Naive B cell (primary cell): ENCODE results near the gene MEF2D. TPM values are rescaled to one million over a fixed set of nuclear protein-coding genes. Genes with fewer than 3 reads are reported as not detected.

Experiments
- ATAC-seq, 2 donors: fragments of 150-1000 bp; cut with Tn5 transposase; 2 replicates each; pipeline ENCODE4 v1.10.0; 2021; ENCODE audit warnings: low read depth in 2 of 2, mild to moderate bottlenecking in 2 of 2, moderate library complexity in 2 of 2
- DNase-seq: peaks from one replicate; pipeline ENCODE4 v3.0.0; 2022
- H3K27ac Mint-ChIP-seq, 6 donors: one replicate each; pipeline ENCODE4 v1.8.0; 2020 to 2022; ENCODE audit warnings: mild to moderate bottlenecking in 6 of 6, mixed read lengths in 6 of 6, moderate library complexity in 5 of 6, inconsistent platforms in 2 of 6
- H3K27me3 Mint-ChIP-seq, 3 donors: one replicate each; pipeline ENCODE4 v1.8.0; 2021 to 2022; ENCODE audit warnings: mixed read lengths in 3 of 3, mild to moderate bottlenecking in 1 of 3
- H3K36me3 Mint-ChIP-seq, 2 donors: one replicate each; pipeline ENCODE4 v1.8.0; 2020 to 2022; ENCODE audit warnings: mixed read lengths in 2 of 2, inconsistent platforms in 1 of 2, mild to moderate bottlenecking in 1 of 2
- H3K4me1 Mint-ChIP-seq, 3 donors: one replicate each; pipeline ENCODE4 v1.8.0; 2020 to 2022; ENCODE audit warnings: mixed read lengths in 3 of 3, inconsistent platforms in 1 of 3, mild to moderate bottlenecking in 1 of 3, moderate library complexity in 1 of 3
- H3K4me3 Mint-ChIP-seq, 8 donors: one replicate each; pipeline ENCODE4 v1.8.0; 2020 to 2022; ENCODE audit warnings: mild to moderate bottlenecking in 8 of 8, mixed read lengths in 8 of 8, moderate library complexity in 8 of 8, inconsistent platforms in 2 of 8
- H3K9me3 Mint-ChIP-seq, 7 donors: one replicate each; pipeline ENCODE4 v1.8.0; 2020 to 2022; ENCODE audit warnings: mixed read lengths in 7 of 7, mild to moderate bottlenecking in 5 of 7, inconsistent platforms in 2 of 7, moderate library complexity in 1 of 7
- polyA plus RNA-seq, 6 donors: library from polyadenylated mRNA; unstranded; fragments of 300-500 nt; fragmentation: Illumina TruSeq; gene quantifications; one replicate each; pipeline ENCODE4 v1.2.3, GENCODE V29; 2021; ENCODE audit warnings: low read depth in 6 of 6

Gene MEF2D
- polyA plus RNA-seq, 6 donors from 2014 or later: 6.9 to 15.8 (median 9.1) TPM

- Mint-ChIP-seq H3K27me3 (no peaks in the 10 kb centered on the region), H3K27ac (peak overlapping the region in 1 of 6 donors; percentile 37), H3K36me3 (no peaks in the 10 kb centered on the region), H3K4me3 (no peak overlapping the region), H3K4me1 (peaks cover 0 to 2% (median under 1%) of the 10 kb centered on the region in 3 donors), H3K9me3 (no peaks in the 10 kb centered on the region)
- DNase-seq: no peak
- no peak for ATAC-seq
Observed at GRCh38 chr1:156533568-156534220, 33.1 kb upstream of the MEF2D start.

GRCh38 chr1:156532374-156532773, 31.8 kb upstream of the MEF2D start:
- H3K27ac Mint-ChIP-seq: no peak overlapping the region
- H3K9me3 Mint-ChIP-seq: no peaks in the 10 kb centered on the region
- no peaks in the 10 kb centered on the region for H3K27me3 Mint-ChIP-seq
- ATAC-seq: no peak
- no peak overlapping the region for H3K4me3 Mint-ChIP-seq
- H3K36me3 Mint-ChIP-seq: no peaks in the 10 kb centered on the region
- peaks cover 3 to 15% (median 4%) of the 10 kb centered on the region in 3 donors for H3K4me1 Mint-ChIP-seq
- no peak for DNase-seq

GRCh38 chr1:156530006-156530405, 29.4 kb upstream of the MEF2D start:
- no peaks in the 10 kb centered on the region for H3K9me3 Mint-ChIP-seq
- H3K27me3 Mint-ChIP-seq: no peaks in the 10 kb centered on the region
- H3K36me3 Mint-ChIP-seq: no peaks in the 10 kb centered on the region
- H3K27ac Mint-ChIP-seq: no peak overlapping the region
- no peak for DNase-seq
- no peak for ATAC-seq
- H3K4me3 Mint-ChIP-seq: no peak overlapping the region
- peaks cover 12 to 26% (median 19%) of the 10 kb centered on the region in 3 donors for H3K4me1 Mint-ChIP-seq

GRCh38 chr1:156528875-156529425, 28.4 kb upstream of the MEF2D start:
- DNase-seq (no peak), ATAC-seq (no peak)
- Mint-ChIP-seq H3K27me3 (no peaks in the 10 kb centered on the region), H3K27ac (no peak overlapping the region), H3K9me3 (no peaks in the 10 kb centered on the region), H3K36me3 (no peaks in the 10 kb centered on the region), H3K4me1 (peaks cover 23 to 36% (median 29%) of the 10 kb centered on the region in 3 donors), H3K4me3 (no peak overlapping the region)

GRCh38 chr1:156528231-156528630, 27.7 kb upstream of the MEF2D start:
- DNase-seq: no peak
- Mint-ChIP-seq H3K27ac (peak overlapping the region in 1 of 6 donors; percentile 93), H3K9me3 (no peaks in the 10 kb centered on the region), H3K36me3 (no peaks in the 10 kb centered on the region), H3K27me3 (no peaks in the 10 kb centered on the region), H3K4me1 (peaks cover 24 to 39% (median 34%) of the 10 kb centered on the region in 3 donors), H3K4me3 (peak overlapping the region in 1 of 8 donors; percentile 59)
- ATAC-seq: no peak

GRCh38 chr1:156527584-156527983, 27.0 kb upstream of the MEF2D start:
- Mint-ChIP-seq H3K4me3 (peak overlapping the region in 1 of 8 donors; percentile 44), H3K27me3 (no peaks in the 10 kb centered on the region), H3K4me1 (peaks cover 24 to 39% (median 34%) of the 10 kb centered on the region in 3 donors), H3K36me3 (no peaks in the 10 kb centered on the region), H3K9me3 (no peaks in the 10 kb centered on the region), H3K27ac (peak overlapping the region in 2 of 6 donors; percentile 12 to 32)
- ATAC-seq: no peak
- DNase-seq: no peak

- Mint-ChIP-seq H3K9me3 (no peaks in the 10 kb centered on the region), H3K4me3 (peak overlapping the region in 1 of 8 donors; percentile 12), H3K27me3 (no peaks in the 10 kb centered on the region), H3K27ac (peak overlapping the region in 4 of 6 donors; percentile 34 to 67 (median 58)), H3K36me3 (no peaks in the 10 kb centered on the region), H3K4me1 (peaks cover 24 to 39% (median 34%) of the 10 kb centered on the region in 3 donors)
- DNase-seq (no peak), ATAC-seq (no peak)
Observed at GRCh38 chr1:156525856-156526489, 25.4 kb upstream of the MEF2D start.

- no peaks in the 10 kb centered on the region for H3K36me3 Mint-ChIP-seq
- ATAC-seq: peak; percentile 75 to 78
- H3K4me3 Mint-ChIP-seq: peak overlapping the region in 7 of 8 donors; percentile 5 to 87 (median 73)
- H3K27ac Mint-ChIP-seq: peak overlapping the region in 5 of 6 donors; percentile 19 to 94 (median 65)
- no peak for DNase-seq
- peaks cover 24 to 39% (median 34%) of the 10 kb centered on the region in 3 donors for H3K4me1 Mint-ChIP-seq
- H3K27me3 Mint-ChIP-seq: no peaks in the 10 kb centered on the region
- no peaks in the 10 kb centered on the region for H3K9me3 Mint-ChIP-seq
Observed at GRCh38 chr1:156525071-156525501, 24.5 kb upstream of the MEF2D start.

- ATAC-seq (peak; percentile 32 to 36), DNase-seq (no peak)
- Mint-ChIP-seq H3K9me3 (no peaks in the 10 kb centered on the region), H3K4me1 (peaks cover 24 to 39% (median 34%) of the 10 kb centered on the region in 3 donors), H3K36me3 (no peaks in the 10 kb centered on the region), H3K27ac (peak overlapping the region; percentile 13 to 94 (median 46)), H3K4me3 (peak overlapping the region in 6 of 8 donors; percentile 59 to 87 (median 74)), H3K27me3 (no peaks in the 10 kb centered on the region)
Observed at GRCh38 chr1:156524481-156524869, 23.9 kb upstream of the MEF2D start.

GRCh38 chr1:156523801-156524480, 23.4 kb upstream of the MEF2D start:
- Mint-ChIP-seq H3K9me3 (no peaks in the 10 kb centered on the region), H3K4me1 (peaks cover 24 to 39% (median 34%) of the 10 kb centered on the region in 3 donors), H3K36me3 (no peaks in the 10 kb centered on the region), H3K27ac (peak overlapping the region; percentile 13 to 94 (median 48)), H3K4me3 (peak overlapping the region in 5 of 8 donors; percentile 44 to 74 (median 68)), H3K27me3 (no peaks in the 10 kb centered on the region)
- peak in 1 of 2 donors; percentile 19 for ATAC-seq
- no peak for DNase-seq

GRCh38 chr1:156522443-156522970, 21.9 kb upstream of the MEF2D start:
- Mint-ChIP-seq H3K4me3 (peak overlapping the region in 1 of 8 donors; percentile 9), H3K9me3 (no peaks in the 10 kb centered on the region), H3K4me1 (peaks cover 21 to 30% (median 25%) of the 10 kb centered on the region in 3 donors), H3K27me3 (no peaks in the 10 kb centered on the region), H3K27ac (peak overlapping the region in 1 of 6 donors; percentile 15), H3K36me3 (no peaks in the 10 kb centered on the region)
- DNase-seq (no peak), ATAC-seq (no peak)

GRCh38 chr1:156517748-156518147, 17.2 kb upstream of the MEF2D start:
- Mint-ChIP-seq H3K27ac (no peak overlapping the region), H3K4me1 (no peaks in the 10 kb centered on the region), H3K27me3 (no peaks in the 10 kb centered on the region), H3K9me3 (no peaks in the 10 kb centered on the region), H3K36me3 (no peaks in the 10 kb centered on the region), H3K4me3 (no peak overlapping the region)
- DNase-seq (no peak), ATAC-seq (no peak)

GRCh38 chr1:156516821-156517220, 16.2 kb upstream of the MEF2D start:
- Mint-ChIP-seq H3K27me3 (no peaks in the 10 kb centered on the region), H3K4me1 (no peaks in the 10 kb centered on the region), H3K4me3 (no peak overlapping the region), H3K36me3 (no peaks in the 10 kb centered on the region), H3K9me3 (no peaks in the 10 kb centered on the region), H3K27ac (no peak overlapping the region)
- no peak for DNase-seq
- ATAC-seq: no peak
